CD14-positive monocyte (primary cell): ENCODE measurements around the gene RTN4IP1. TPM values are rescaled to one million over a fixed set of nuclear protein-coding genes. Genes with fewer than 3 reads are reported as not detected.

Experiments used
- DNase-seq, 3 donors: peaks; one replicate each; pipeline ENCODE4 v3.0.0-alpha.2; 2011 to 2022
- H2AFZ ChIP-seq: 2 replicates; pipeline ENCODE4 v1.6.0; 2012; ENCODE audit warnings: mild to moderate bottlenecking, low read depth, low read length, inconsistent platforms; ENCODE audit not compliant: insufficient read depth, poor library complexity, severe bottlenecking
- H3K27ac ChIP-seq, 2 donors: 1 replicate in 1 of 2; 2 replicates in 1 of 2; pipeline ENCODE4 v1.5.1; 2012 to 2013; ENCODE audit warnings: low read length in 2 of 2, control low read depth in 1 of 2, inconsistent platforms in 1 of 2, low read depth in 1 of 2, mild to moderate bottlenecking in 1 of 2
- H3K27me3 ChIP-seq, 2 donors: one replicate each; pipeline versions ENCODE4 v1.6.0 to v1.6.1; 2011 to 2013; ENCODE audit warnings: low read length in 2 of 2; ENCODE audit not compliant: control insufficient read depth in 2 of 2, insufficient read depth in 2 of 2
- H3K36me3 ChIP-seq, 2 donors: replicated peaks in 1 of 2; 1 replicate in 1 of 2; 2 replicates in 1 of 2; pipeline versions ENCODE4 v1.5.1 to v1.6.1; 2012 to 2013; ENCODE audit warnings: low read length in 2 of 2, control low read depth in 1 of 2, inconsistent platforms in 1 of 2, mild to moderate bottlenecking in 1 of 2; ENCODE audit not compliant: insufficient read depth in 2 of 2, control insufficient read depth in 1 of 2
- H3K4me1 ChIP-seq, 2 donors: 1 replicate in 1 of 2; 2 replicates in 1 of 2; pipeline versions ENCODE4 v1.5.1 to v1.6.1; 2012 to 2013; ENCODE audit warnings: low read length in 2 of 2, control low read depth in 1 of 2, inconsistent platforms in 1 of 2, mild to moderate bottlenecking in 1 of 2, moderate library complexity in 1 of 2; ENCODE audit not compliant: insufficient read depth in 2 of 2, control insufficient read depth in 1 of 2
- H3K4me2 ChIP-seq: replicated peaks from 2 replicates; pipeline ENCODE3; 2012; ENCODE audit warnings: low read length, moderate library complexity, mild to moderate bottlenecking; ENCODE audit not compliant: poor library complexity, severe bottlenecking; ENCODE audit errors: extremely low read depth
- H3K4me3 ChIP-seq, 3 experiments: fragments of 200-600 bp in 1 of 3; sonication (generic) in 1 of 3; replicated peaks in 1 of 3; 1 replicate in 2 of 3; 2 replicates in 1 of 3; pipeline ENCODE4 v1.5.1; 2011 to 2013; ENCODE audit warnings: low read length in 3 of 3, mild to moderate bottlenecking in 3 of 3, control low read depth in 2 of 3, low read depth in 2 of 3, inconsistent platforms in 1 of 3, moderate library complexity in 1 of 3
- H3K79me2 ChIP-seq: 2 replicates; pipeline ENCODE4 v1.6.0; 2012; ENCODE audit warnings: mild to moderate bottlenecking, control low read depth, inconsistent platforms, low read length, moderate library complexity; ENCODE audit not compliant: insufficient read depth
- H3K9ac ChIP-seq: 2 replicates; pipeline ENCODE4 v1.6.0; 2017; ENCODE audit warnings: low read length, mild to moderate bottlenecking; ENCODE audit not compliant: insufficient read depth, poor library complexity, severe bottlenecking
- H3K9me3 ChIP-seq, 2 donors: replicated peaks in 1 of 2; 1 replicate in 1 of 2; 2 replicates in 1 of 2; pipeline versions ENCODE4 v1.5.1 to v1.6.1; 2012 to 2013; ENCODE audit warnings: low read length in 2 of 2, control low read depth in 1 of 2; ENCODE audit not compliant: control insufficient read depth in 1 of 2, insufficient read depth in 1 of 2
- H4K20me1 ChIP-seq: 2 replicates; pipeline ENCODE4 v1.6.0; 2012; ENCODE audit warnings: mild to moderate bottlenecking, low read length, control low read depth, moderate library complexity; ENCODE audit not compliant: insufficient read depth
- H3K27ac Mint-ChIP-seq, 7 donors: one replicate each; pipeline ENCODE4 v1.8.0; 2020; ENCODE audit warnings: mild to moderate bottlenecking in 7 of 7, mixed read lengths in 7 of 7, moderate library complexity in 6 of 7, inconsistent platforms in 2 of 7
- H3K27me3 Mint-ChIP-seq, 3 donors: one replicate each; pipeline ENCODE4 v1.8.0; 2021 to 2022; ENCODE audit warnings: low read depth in 3 of 3, mild to moderate bottlenecking in 3 of 3, mixed read lengths in 3 of 3, moderate library complexity in 3 of 3, inconsistent platforms in 1 of 3
- H3K36me3 Mint-ChIP-seq, 2 donors: one replicate each; pipeline ENCODE4 v1.8.0; 2020; ENCODE audit warnings: mixed read lengths in 2 of 2, inconsistent platforms in 1 of 2, mild to moderate bottlenecking in 1 of 2
- H3K4me1 Mint-ChIP-seq: one replicate; pipeline ENCODE4 v1.8.0; 2020; ENCODE audit warnings: mild to moderate bottlenecking, mixed read lengths
- H3K4me3 Mint-ChIP-seq, 2 donors: one replicate each; pipeline ENCODE4 v1.8.0; 2020; ENCODE audit warnings: mild to moderate bottlenecking in 2 of 2, mixed read lengths in 2 of 2, moderate library complexity in 1 of 2
- H3K9me3 Mint-ChIP-seq, 7 donors: one replicate each; pipeline ENCODE4 v1.8.0; 2020 to 2022; ENCODE audit warnings: mixed read lengths in 7 of 7, mild to moderate bottlenecking in 6 of 7, moderate library complexity in 6 of 7, inconsistent platforms in 2 of 7
- CTCF ChIP-seq: fragments of 200-600 bp; IDR thresholded peaks from one replicate; pipeline ENCODE4 v1.8.0; 2022; ENCODE audit warnings: antibody characterized with exemption, mild to moderate bottlenecking
- WGBS: methylation state at CpG from one replicate; pipeline ENCODE4 v1.1.5; 2013; ENCODE audit warnings: missing lambda C conversion rate; ENCODE audit not compliant: insufficient coverage; 5-methylcytosine and 5-hydroxymethylcytosine counted together
- intact Hi-C, 2 donors: fragments of 100-400 bp; cut with micrococcal nuclease; formaldehyde crosslinking; loops; one replicate each; pipeline versions ENCODE4 v1.15.0 to v1.15.1; 2023
- polyA plus RNA-seq, 3 donors: library from polyadenylated mRNA; depleted of rRNA in 1 of 3; unstranded in 2 of 3; stranded (reverse) in 1 of 3; fragments of 300-500 nt in 2 of 3; fragments of >200 nt in 1 of 3; fragmentation: Illumina TruSeq in 2 of 3; gene quantifications; 1 replicate in 2 of 3; 2 replicates in 1 of 3; pipeline ENCODE4 v1.2.3, GENCODE V29; 2012 to 2021

Gene RTN4IP1
- polyA plus RNA-seq, 3 donors, result 3.5 to 6.7 (median 4.5) TPM

- H3K27me3 ChIP-seq, result no peaks in the 10 kb centered on the region
- no peak for TF ChIP-seq CTCF
- Mint-ChIP-seq H3K9me3 (no peaks in the 10 kb centered on the region), H3K4me1 (peaks cover 50% of the 10 kb centered on the region), H3K27ac (peak overlapping the region; percentile 82 to 95 (median 92)), H3K4me3 (peak overlapping the region; percentile 34 to 62), H3K27me3 (peaks cover 0 to 1% (median 0%) of the 10 kb centered on the region in 3 donors), H3K36me3 (peaks cover 58 to 87% of the 10 kb centered on the region in 2 donors)
- 0% methylated on average over 2 of the region's 6 CpGs for WGBS
- H3K36me3 ChIP-seq, result peaks cover 54 to 78% of the 10 kb centered on the region in 2 donors
- H3K79me2 ChIP-seq, result peaks cover 50% of the 10 kb centered on the region
- peak overlapping the region; percentile 69 for H3K4me2 ChIP-seq
- no peaks in the 10 kb centered on the region for H3K9me3 ChIP-seq
- H3K9ac ChIP-seq, result peak overlapping the region; percentile 6
- peak overlapping the region; percentile 69 to 84 for H3K27ac ChIP-seq
- peak; percentile 50 to 85 (median 61) for DNase-seq
- H3K4me3 ChIP-seq, result peak overlapping the region in 1 of 3 experiments; percentile 53
- peaks cover 37 to 46% of the 10 kb centered on the region in 2 donors for H3K4me1 ChIP-seq
- intact Hi-C loops, result loop anchor here in 1 of 2 donors (2.0 to 10.0 kb wide), 2 partner anchors 51 to 227 kb away; no protein-coding TSS in a partner anchor
- no peak overlapping the region for H2AFZ ChIP-seq
- H4K20me1 ChIP-seq, result peaks cover 6% of the 10 kb centered on the region
These were observed 67.5 kb downstream of the RTN4IP1 start for GRCh38 chr6:106561686-106562405.

DNA sequence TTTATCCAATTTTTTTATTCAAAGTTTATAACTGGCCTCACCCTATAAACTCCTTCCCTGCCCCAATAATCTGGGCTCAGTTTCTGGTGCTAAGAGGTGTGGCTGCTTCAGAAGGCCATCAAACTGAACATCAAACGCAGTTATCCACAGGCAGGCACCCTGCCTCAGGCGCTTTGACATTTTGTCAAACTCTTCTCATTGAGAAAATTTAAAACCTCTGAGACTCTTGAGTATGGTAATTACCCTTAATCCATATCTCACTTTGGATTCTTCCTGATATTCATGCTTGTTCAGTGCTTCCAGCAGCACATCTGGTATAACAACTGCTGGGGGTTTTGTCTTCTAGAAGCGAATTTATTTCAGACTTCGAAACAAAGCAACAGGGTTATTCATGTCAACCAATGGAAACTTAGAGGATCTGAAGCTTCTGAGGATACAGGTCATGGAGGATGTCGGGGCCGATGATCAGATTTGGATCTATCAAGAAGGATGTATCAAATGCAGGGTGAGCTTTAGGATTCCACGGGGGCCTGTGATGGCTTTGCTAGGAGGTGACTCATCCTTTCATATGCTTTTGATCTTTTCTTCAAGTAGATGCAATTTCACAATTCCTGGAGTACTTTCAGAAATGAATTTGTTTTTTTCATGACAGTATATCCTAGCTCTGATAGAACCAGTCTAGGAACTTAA is 68.2 kb downstream of the RTN4IP1 start:
- H3K4me2 ChIP-seq, result peak overlapping the region; percentile 69
- H3K27ac ChIP-seq, result peak overlapping the region; percentile 41 to 84
- H3K36me3 Mint-ChIP-seq, result peaks cover 59 to 80% of the 10 kb centered on the region in 2 donors

More for the DNA sequence above, 68.2 kb downstream of the RTN4IP1 start:
- H2AFZ ChIP-seq, result no peak overlapping the region
- H3K27me3 ChIP-seq, result no peaks in the 10 kb centered on the region
- no peak for TF ChIP-seq CTCF
- Mint-ChIP-seq H3K9me3 (no peaks in the 10 kb centered on the region), H3K4me3 (no peak overlapping the region), H3K27me3 (peaks cover 0 to 1% (median 0%) of the 10 kb centered on the region in 3 donors), H3K27ac (peak overlapping the region; percentile 56 to 95 (median 92)), H3K4me1 (peaks cover 49% of the 10 kb centered on the region)
- peaks cover 55% of the 10 kb centered on the region for H3K79me2 ChIP-seq
- peaks cover 3% of the 10 kb centered on the region for H4K20me1 ChIP-seq
- peak in 2 of 3 donors; percentile 60 to 76 for DNase-seq
- H3K4me1 ChIP-seq, result peaks cover 36 to 45% of the 10 kb centered on the region in 2 donors
- peak overlapping the region in 1 of 3 experiments; percentile 53 for H3K4me3 ChIP-seq
- peaks cover 55 to 74% of the 10 kb centered on the region in 2 donors for H3K36me3 ChIP-seq
- 91% methylated on average over 4 of the region's 7 CpGs for WGBS
- H3K9ac ChIP-seq, result no peak overlapping the region
- H3K9me3 ChIP-seq, result no peaks in the 10 kb centered on the region
- intact Hi-C loops, result loop anchor here in 1 of 2 donors (2.0 to 10.0 kb wide), 2 partner anchors 50 to 226 kb away; no protein-coding TSS in a partner anchor
